Left colon (tissue), 2 donors: Measurements from ENCODE around the gene SNX32. TPM values are rescaled to one million over a fixed set of nuclear protein-coding genes. Genes with fewer than 3 reads are reported as not detected.

Experiments
- ATAC-seq: fragments of 200-7000 bp; cut with Tn5 transposase; one replicate; pipeline ENCODE4 v1.9.1; 2020; ENCODE audit warnings: mild to moderate bottlenecking, moderate library complexity
- DNase-seq, 2 donors: peaks; one replicate each; pipeline ENCODE4 v3.0.0-alpha.2; 2020
- intact Hi-C, 2 donors: fragments of 100-400 bp; cut with DNase I in 1 of 2; cut with micrococcal nuclease in 1 of 2; formaldehyde crosslinking; loops; one replicate each; pipeline versions ENCODE4 v1.11.2 to v1.14.0; 2022; cut with DNase I, micrococcal nuclease
- long read RNA-seq: library from polyadenylated mRNA; unstranded; transcript quantifications from one replicate; pipeline ENCODE4 v2.0.0, GENCODE V29; 2021
- total RNA-seq, 2 donors: library from RNA; stranded (reverse); fragmentation: NEBNext Ultra II Directional; extraction: Animal tissue kit (Norgen Biotek cat#: 25700); gene quantifications; one replicate each; pipeline ENCODE4 v1.2.1, GENCODE V29; 2021
- donor health status: DM: no; HTN: no; CAD: no.
- donor health status: DM: yes; HTN: yes; CAD: no.

Gene SNX32
- total RNA-seq: 1 to 10 TPM; 1.6 to 3.8 TPM
- long read RNA-seq, partial matches to known transcripts: 0 of 2 reads
- long read RNA-seq, other reads (novel, unspliced or antisense): 2 of 2 reads

DNA sequence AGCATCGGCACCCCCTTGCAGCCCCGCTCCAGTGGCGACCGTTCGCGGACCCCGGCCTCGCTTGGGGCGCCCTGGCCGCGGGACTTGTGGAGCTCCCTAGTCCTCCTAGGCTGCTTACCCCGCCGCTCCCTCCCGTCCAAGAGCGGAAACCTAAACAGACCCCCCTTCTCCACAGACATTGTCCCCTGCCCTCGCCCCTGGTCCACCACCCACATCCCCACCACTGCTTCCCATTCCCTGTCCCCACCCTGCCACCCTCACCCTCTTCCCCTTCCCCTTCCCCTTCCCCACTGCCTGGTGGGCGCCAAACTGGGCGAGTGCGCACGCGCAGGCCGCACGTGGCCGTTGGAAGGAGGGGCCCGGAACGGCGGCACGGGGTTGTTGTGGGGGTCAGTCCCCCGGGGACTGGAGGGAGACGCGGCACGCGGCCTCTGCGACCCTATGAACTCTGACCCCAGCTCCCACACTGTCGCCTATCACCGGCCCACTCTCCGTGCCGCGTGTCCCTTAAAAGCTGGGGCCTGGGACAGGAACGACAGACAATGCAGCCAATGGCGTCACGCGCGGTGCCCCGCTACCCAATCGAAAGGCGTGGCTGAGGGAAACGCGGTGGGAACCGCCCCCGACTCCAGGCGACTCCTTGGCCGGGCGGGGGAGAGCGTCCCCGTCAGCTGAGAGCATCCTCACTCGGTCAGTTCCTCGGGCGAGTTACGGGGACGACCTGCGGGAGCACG is at the start of gene SNX32:
Gene SNX32 (plus strand): TSS at position 667 of the 734 bp plus-strand sequence. CDS start 103 bp downstream, outside the sequence.
- peak; percentile 94 to 96 for DNase-seq
- peak; percentile 100 for ATAC-seq
- intact Hi-C loops: no loop called here

DNA sequence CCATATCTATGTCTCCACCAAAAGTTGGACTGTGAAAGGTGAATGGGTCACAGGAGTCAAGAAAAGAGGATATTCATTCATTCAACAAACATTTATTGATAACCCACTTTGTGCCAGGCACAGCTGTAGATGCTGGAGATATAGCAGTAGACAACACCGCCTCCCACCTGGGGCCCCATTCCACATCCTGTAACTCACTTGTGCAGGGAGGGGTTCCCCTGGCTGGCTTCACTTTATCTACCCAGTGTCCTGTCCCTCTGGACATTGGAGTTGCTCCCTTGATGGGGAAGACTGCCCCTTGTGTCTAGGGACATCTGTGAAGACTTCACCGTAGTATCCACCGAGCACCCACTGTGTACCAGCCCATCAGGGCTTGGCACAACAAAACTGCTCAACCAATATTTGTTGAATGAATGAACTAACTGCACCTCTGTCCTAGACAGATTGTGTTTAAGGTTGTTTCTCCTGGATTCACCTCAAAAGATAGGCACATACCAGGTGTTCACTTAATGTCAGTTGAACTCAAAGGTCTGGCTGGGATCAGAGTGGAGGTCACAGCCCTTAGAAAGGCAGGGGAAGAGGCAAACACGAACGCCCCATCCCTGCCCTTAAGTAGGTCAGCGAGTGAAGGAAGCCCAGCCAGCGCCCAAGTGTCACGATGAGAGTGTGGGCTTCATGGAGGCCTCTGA is 48.3 kb upstream of the SNX32 start:
- ATAC-seq (no peak), DNase-seq (peak in 1 of 2 donors; percentile 18)
- intact Hi-C loops: no loop called here

DNA sequence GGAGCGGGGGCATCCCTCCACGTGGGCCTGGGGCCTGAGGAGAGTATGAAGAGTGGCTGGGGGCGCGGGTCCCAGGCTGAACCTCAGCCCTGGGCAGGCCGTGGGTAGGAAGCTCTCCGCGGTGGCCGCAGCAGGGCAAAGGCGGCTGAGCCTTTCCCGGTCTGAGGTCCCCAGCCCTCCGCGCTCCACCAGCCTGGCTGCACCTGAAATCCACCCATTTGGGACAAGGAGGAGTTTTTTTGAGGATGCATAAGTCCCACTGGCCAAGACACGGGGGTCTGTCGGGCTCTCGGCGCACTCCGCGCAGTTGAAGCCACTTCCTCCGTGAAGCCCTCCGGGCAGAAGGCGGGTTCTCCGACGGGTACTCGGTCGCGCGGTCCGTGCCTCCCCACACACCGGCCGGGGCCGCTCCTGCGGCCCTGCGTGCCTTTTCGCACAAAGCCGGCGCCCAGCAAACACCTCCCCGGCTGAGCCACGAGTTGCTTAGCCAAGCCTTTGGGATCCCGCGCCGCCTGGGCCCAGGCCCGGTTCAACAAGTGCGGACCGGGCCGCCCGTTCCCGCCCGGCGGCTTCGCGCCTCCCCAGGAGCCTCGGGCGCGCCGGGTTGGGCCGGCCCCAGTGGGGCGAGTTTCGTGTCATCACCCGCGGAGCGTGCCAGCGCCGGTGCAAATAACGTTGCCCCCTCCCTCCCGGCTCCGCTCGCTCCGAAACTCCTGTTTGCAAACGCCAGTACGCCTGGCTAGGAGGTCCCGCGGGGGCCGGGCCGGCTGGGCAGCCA is 47.6 kb upstream of the SNX32 start:
- peak; percentile 18 for ATAC-seq
- no peak for DNase-seq

DNA sequence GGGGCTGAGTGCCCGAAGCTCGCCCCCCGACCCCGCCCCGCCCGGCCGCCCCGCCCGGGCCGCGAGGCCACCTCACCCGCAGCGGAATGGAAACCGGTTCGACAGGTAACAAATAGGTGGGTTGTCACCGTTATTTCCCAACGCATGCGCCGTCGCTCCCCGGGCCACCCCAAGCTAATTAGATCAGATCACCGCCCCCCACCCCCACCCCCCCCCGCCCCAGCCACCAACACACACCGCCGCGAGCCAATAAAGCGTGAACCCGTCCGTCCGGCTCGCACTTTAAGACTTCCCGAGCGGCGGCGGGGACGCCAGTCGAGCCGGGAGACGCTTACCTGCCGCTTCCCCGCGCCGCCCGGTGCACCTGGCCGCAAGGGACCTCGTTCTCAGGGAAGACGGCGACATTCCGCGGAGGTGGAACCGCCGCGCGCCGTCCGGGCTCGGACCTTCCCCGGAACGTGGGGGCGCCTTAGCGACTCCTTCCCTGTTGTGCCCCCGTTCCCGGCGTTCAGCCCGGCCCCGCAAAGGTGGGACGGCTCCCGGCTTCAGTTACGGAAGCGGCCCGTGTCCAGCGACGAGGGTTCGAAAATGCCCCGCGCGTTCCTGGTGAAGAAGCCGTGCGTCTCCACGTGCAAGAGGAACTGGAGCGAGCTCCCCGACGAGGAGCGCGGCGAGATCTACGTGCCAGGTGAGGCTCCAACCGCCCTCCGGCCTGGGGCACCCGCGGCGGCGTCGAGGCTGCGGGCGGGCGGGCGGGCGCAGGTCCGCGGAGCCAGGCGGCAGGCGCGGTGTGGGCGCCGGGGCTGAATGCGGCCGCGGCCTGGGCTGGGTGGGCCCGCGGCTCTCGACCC is 46.8 kb upstream of the SNX32 start, which contains the start of gene OVOL1:
Gene OVOL1 (plus strand): TSS at position 278 of the 851 bp plus-strand sequence. CDS start 311 bp downstream, at position 589.
- intact Hi-C loops: no loop called here
- ATAC-seq: peak; percentile 56
- peak; percentile 89 to 91 for DNase-seq

More for the DNA sequence above, 47.6 kb upstream of the SNX32 start:
- intact Hi-C loops: no loop called here

DNA sequence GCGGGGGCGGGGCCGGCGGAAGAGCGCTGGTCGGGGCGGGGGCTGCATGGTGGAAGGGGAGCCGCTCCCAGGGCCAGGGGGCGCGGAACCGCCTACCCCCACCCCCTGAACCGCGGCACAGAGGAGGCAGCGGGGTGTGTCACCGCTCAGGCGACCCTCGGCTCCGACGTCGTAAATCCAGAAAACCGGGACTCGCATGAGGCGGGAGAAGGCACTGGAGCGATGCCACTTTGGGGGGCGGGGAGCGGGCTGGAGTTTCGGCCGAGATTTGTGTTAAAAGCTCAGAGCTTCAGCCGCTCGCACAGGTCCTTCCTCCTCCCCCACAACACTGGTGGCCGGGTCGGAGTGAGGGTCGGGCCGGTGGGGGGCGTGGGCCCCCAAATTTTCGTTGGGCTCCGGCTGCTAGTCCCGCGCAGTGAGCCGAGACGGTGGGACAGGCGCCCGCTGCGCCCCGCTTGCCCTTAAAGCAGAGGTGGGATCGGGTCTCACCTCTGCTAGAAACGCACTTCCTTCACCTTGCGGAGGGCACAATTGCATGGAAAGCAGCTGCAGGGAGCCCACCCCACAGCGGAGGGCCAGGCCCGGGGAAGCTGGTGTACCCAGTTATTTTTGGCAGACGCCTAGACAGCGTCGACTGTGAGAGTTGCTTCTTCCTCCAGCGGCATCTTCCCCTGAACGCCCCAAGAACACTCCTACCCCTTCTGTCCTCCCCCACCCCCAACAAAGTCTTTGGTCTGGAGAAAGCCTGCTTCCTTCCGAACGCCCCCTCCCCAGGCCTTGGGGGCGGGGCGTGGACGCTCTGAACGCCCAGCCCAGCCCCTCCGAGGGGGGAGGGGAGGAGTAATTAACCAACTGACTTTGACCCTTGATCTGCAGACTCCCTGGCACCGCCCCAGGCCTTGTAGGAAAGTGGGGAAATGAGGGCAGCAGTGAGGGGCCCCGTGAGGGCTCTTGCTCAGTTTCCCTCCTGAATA is 45.8 kb upstream of the SNX32 start:
- peak; percentile 59 for ATAC-seq
- DNase-seq: peak; percentile 91 to 93
- intact Hi-C loops: no loop called here

DNA sequence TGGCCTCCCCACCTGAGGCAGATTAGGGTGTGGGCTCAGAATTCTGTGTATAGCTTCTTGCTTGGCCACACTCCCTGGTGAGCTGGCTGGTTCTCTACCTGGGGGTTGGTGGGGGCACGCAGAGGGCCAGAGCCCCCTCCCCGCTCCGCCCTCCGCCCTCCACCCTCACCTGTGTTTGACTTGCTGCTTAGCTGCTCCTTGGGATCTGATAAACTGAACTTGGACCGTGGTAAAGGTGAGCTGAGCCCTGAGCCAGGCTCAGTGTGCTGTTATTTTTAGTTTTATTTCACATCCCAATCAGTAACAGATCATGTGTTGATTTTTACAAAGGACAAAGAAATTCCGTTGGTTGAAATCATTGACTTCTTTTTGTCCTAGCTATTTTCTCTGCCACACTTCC is 44.9 kb upstream of the SNX32 start:
- intact Hi-C loops: no loop called here
- ATAC-seq: peak; percentile 6
- peak in 1 of 2 donors; percentile 33 for DNase-seq

DNA sequence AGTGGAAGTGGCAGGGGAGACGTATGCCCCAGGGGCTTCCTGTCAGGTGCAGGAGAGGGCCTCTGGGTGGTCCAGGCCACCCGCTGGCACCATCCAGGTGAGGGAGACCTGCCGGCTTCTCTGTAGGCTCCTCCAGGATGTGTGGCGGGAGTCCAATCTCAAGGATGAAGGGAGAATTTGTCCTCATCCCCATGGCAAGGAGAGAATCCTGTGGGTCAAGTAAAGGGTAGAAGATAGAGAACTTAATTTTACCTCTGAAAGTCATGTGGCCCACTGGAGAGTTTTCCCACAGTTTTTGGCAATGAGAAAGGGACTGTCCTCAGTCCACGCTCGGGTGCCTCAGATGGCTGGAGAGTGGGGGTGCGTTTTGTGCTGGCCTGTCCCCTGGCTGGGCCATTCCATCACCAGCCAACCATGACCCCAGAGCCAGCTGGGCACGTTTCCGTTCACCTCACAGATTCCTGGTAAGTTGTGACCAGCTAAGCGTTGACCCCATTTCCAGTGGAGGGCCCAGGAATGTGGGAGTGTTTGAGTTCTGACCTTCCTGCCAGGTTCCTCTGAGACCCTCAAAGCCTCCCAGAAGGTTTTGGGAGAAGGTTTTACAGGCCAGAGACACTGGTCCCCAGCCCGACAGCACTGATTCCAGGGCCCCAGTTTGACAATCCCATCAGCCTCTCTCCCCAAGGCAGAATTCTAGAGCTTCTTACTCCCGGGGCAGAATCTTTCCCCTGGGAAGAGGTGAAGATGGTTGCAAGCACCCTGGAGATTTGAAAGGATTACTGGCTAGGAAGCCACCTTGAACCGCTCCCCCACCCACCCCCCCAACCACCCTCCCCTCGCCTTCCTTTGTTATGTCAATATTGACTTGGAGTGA is 44.3 kb upstream of the SNX32 start:
- ATAC-seq (no peak), DNase-seq (no peak)
- intact Hi-C loops: no loop called here

DNA sequence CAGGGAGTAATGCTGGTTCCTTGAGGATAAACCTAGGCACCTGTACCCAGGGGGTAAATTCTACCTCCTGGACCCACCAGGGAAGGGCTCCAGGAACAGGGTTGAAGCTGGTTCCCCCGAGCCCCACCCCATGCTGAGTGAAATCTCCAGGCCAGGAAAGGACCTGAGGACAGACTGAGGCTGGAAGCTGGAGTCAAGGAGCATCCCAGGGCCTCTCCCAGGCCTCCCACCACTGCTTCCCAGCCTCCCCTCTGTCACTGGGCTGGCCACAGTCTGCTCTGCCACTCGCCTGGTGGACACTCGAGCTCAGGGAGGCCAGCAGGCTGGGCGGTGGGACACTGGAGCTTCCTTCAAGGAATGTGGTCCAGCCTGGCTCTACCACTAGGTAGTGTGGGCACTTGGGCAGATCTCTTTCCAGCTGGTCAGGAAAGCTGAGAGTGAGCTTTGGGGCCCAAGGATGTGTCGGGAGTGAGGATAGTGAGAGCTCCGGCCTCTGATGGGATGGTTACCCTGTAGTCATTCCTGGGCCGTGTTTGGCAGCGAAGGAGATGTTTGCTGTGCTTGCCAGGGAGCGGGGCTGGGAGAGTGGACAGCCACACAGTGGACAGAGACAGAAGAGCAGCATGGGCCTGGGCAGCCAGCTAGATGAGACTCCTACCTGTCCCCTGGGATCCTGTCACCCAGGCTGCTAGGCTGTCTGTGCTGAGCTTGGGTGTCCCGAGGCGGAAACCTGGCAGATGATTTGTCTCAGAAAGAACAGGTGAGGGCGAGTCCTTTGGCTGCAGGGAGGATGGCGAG is 43.5 kb upstream of the SNX32 start:
- DNase-seq: peak; percentile 31 to 60
- ATAC-seq: peak; percentile 5
- intact Hi-C loops: no loop called here

DNA sequence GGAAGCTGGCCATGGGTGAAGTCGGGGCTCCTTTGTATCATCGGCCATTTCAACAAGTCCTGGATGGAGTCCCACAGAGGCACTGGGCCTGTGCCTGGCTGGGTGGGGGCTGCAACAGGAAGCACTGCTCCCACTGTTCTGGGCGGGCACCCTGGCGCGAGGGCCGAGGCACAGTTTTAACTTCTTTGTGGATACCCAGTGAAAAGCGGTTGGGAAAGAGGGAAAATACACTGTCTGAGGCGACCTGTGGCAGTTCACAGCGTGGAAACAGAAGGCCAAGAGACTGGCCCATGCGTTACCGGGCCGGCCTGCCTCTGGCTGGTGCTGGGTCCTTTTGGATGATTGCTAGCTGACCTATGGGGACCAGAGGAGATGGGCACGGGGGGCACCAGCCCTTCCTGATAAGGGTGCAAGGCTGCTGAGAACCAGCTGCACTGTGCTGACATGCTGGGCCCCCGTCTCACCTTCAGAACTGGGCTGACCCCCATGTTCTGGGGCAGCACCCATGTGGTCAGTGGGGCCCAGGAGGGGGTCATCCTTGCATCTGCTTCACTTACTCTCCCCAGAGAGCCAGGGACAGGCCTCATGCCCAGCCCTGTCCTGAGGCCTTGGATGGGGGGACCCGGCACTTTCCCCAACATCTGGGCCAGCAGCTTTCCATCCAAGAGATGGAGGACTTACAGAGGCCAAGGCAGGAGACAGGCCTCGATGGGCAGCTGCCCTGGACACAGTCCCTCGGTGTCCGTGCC is 42.7 kb upstream of the SNX32 start:
- DNase-seq (no peak), ATAC-seq (no peak)
- intact Hi-C loops: no loop called here

DNA sequence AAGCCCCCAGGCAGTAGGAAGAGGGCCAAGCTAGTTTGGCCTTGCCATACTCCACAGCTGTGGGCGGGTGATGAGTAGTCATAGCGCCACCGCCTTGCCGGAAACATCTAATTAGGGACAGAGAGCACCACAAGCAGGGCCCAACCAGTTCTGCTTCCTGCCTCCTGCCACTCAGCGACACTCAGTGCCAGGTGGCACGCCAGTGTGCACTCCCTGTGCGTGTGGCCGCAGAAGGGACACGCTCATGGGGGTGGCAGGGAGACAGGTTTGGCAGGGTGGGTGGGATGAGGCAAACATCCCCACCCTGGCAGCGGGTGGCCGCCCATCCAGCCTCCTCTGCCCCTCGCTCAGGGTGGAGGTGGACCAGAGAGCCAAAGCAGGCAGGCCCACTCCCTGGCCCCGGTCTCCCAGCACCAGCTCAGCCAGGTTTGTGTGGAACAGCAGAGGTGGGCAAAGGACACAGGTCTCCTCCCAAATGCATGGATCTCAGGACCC is 42.0 kb upstream of the SNX32 start:
- ATAC-seq (peak; percentile 63), DNase-seq (peak; percentile 87 to 90)
- intact Hi-C loops: no loop called here

DNA sequence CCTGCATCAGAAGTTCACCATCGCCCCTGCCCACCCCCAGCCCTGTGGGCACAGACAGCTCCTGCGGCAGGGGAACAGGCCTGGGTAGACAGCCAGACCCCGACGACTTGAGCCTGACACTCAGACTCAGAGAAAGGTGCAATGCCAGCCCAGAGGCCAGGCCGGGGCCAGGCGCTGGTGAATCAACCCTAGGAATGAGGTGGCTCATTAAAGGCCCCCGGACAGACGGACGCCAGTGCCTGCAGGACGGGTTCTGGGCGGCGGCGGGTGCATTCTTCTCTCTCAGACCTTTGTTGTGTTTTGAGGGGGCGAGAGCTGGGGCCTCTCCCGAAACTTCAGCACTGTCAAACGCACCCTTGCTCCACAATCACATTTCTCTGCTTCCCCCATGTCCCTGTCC is 41.3 kb upstream of the SNX32 start:
- no peak for DNase-seq
- ATAC-seq: no peak
- intact Hi-C loops: no loop called here

DNA sequence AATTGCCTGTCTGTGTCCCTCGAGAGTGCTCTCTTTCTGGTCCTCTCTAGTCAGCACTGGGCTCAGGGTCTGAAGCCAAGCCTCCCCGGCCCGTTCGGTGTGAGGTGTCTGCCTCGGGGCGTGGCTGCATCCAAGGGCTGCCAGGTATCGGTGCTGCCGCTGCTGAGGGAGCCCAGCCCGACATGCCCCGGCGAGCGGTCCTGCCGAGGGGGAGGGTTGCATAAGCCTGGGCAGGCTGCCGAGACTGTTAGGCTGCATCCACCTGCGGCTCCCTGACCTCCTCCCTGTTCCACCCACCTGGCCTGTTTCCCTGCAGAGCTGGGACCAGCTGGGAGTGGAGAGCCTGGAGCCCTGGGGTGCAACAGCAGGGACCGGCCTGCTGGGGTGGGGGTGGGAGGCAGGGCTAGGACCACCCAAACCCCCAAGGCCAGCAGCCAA is 40.6 kb upstream of the SNX32 start:
- intact Hi-C loops: no loop called here
- peak; percentile 85 to 90 for DNase-seq
- ATAC-seq: peak; percentile 58

DNA sequence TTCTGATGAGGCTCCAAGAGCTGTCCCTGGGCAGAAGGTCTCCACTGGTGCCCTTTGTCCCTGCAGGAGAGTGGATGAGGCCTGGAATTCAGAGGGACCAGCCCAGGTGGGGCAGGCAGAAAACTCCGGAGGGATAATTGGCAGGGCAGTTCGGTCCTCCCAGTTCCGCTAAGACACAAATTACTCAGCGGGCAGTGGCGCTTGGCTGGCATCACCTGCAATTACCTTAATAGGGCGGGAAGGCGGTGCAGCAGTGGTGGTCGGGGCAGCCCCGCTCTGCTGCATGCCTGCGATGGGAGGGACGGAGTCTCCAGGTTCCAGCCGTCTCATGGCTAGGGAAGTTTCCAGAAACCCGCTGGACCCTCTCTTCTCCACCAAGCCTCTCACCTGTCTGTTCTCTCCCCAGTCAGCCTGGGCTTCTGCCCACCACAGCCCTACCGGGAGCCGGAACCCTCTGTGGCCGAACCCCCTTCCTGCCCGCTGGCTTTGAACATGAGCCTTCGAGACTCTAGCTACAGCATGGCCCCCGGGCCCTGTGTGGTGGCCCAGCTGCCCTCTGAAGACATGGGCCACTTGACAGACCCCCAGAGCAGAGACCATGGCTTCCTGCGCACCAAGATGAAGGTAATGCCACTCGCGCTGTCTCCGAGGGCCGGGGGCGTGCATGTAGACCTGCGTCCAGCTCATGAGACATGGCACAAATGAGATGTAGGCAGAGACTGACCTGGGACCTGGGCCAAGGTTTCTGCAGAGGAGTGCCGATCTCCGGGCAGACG is 40.0 kb upstream of the SNX32 start:
- DNase-seq: peak; percentile 41 to 65
- intact Hi-C loops: no loop called here
- ATAC-seq: peak; percentile 24
